ENCODE data around the gene B3GNT5.
A peak's percentile ranks its signal among the peaks of the same experiment; 100 is the strongest.

B3GNT5 gene

GRCh38 chr3:183230826-183231225, 22.2 kb upstream of the B3GNT5 start:
- no peak for DNase-seq

- DNase-seq = no peak
These were observed 19.1 kb upstream of the B3GNT5 start for GRCh38 chr3:183233966-183234365.

- no peak for DNase-seq
These were observed 14.0 kb upstream of the B3GNT5 start for GRCh38 chr3:183239046-183239445.

GRCh38 chr3:183242431-183242830, 10.6 kb upstream of the B3GNT5 start:
- no peak for DNase-seq

GRCh38 chr3:183244219-183244618, 8.8 kb upstream of the B3GNT5 start:
- DNase-seq = no peak

GRCh38 chr3:183244981-183245476, 8.0 kb upstream of the B3GNT5 start:
- DNase-seq = no peak

GRCh38 chr3:183247011-183247589, 6.0 kb upstream of the B3GNT5 start:
- DNase-seq = no peak

- DNase-seq = no peak
These were observed 3.9 kb upstream of the B3GNT5 start for GRCh38 chr3:183249006-183249718.

GRCh38 chr3:183252118-183252782, 803 bp upstream of the B3GNT5 start:
- DNase-seq = no peak

GRCh38 chr3:183253528-183254486, 754 bp downstream of the B3GNT5 start:
- peak; percentile 36 for DNase-seq

GRCh38 chr3:183254487-183255347, 1.7 kb downstream of the B3GNT5 start:
- peak; percentile 12 for DNase-seq

- DNase-seq = no peak
These were observed 2.3 kb downstream of the B3GNT5 start for GRCh38 chr3:183255348-183255730.

- no peak for DNase-seq
These were observed 6.0 kb downstream of the B3GNT5 start for GRCh38 chr3:183259087-183259486.

- DNase-seq = no peak
These were observed 6.6 kb downstream of the B3GNT5 start for GRCh38 chr3:183259621-183260020.

- no peak for DNase-seq
These were observed 7.3 kb downstream of the B3GNT5 start for GRCh38 chr3:183260167-183260904.

GRCh38 chr3:183261151-183261724, 8.2 kb downstream of the B3GNT5 start:
- DNase-seq = no peak

GRCh38 chr3:183262875-183263378, 9.9 kb downstream of the B3GNT5 start:
- no peak for DNase-seq

GRCh38 chr3:183264268-183264667, 11.2 kb downstream of the B3GNT5 start:
- DNase-seq = no peak

GRCh38 chr3:183265157-183265642, 12.1 kb downstream of the B3GNT5 start:
- no peak for DNase-seq

- peak; percentile 46 for DNase-seq
These were observed 12.9 kb downstream of the B3GNT5 start for GRCh38 chr3:183265834-183266417.

All from activated naive CD4-positive, alpha-beta T cell treated with Interleukin-2 at 50 U/mL for 16 hours (primary cell).